ENCODE data around the gene DBF4B. TPM values are rescaled to one million over a fixed set of nuclear protein-coding genes. Genes with fewer than 3 reads are reported as not detected.

Gene DBF4B
- 10 to 100 TPM in 1 of 2 donors, 1 to 10 TPM in 1; 8.9 to 17.0 TPM for total RNA-seq

GRCh38 chr17:44708401-44709263 is at the start of gene DBF4B:
DBF4B (plus strand) TSS chr17:44708665; CDS start chr17:44708821, 156 bp downstream.

GRCh38 chr17:44689477-44690217 is 18.8 kb upstream of the DBF4B start, which contains the start of gene CCDC43:
CCDC43 (minus strand) TSS chr17:44689776; CDS start chr17:44689753, 23 bp downstream.

GRCh38 chr17:44758414-44759085 is 50.1 kb downstream of the DBF4B start, which contains the start of gene ADAM11:
ADAM11 (plus strand) TSS chr17:44758988; CDS start chr17:44759200, 212 bp downstream.

Small RNA genes lying within 50 kb of the gene (small RNA-seq; reads per million reads assigned to genes)
- gene RN7SL819P, result 0 reads per million in 2 donors

Other genes starting within 250 kb of the DBF4B start
- gene GPATCH8, start 205.3 kb upstream of the DBF4B start, total RNA-seq, result 10 to 100 TPM; 22.0 to 24.0 TPM
- gene FZD2, start 151.2 kb upstream of the DBF4B start, total RNA-seq, result 1 to 10 TPM; 2.8 to 3.3 TPM
- gene MEIOC, start 52.2 kb upstream of the DBF4B start, total RNA-seq, result under 1 TPM; 0.33 to 0.34 TPM
- 10 to 100 TPM; 51.6 to 78.3 TPM for gene CCDC43, start 18.9 kb upstream of the DBF4B start, total RNA-seq
- gene ADAM11, start 50.3 kb downstream of the DBF4B start, total RNA-seq, result 1 to 10 TPM in 1 of 2 donors, under 1 TPM in 1; 1.00 to 2.1 TPM
- gene GJC1, start 121.6 kb downstream of the DBF4B start, total RNA-seq, result 10 to 100 TPM; 10.3 to 24.3 TPM
- gene HIGD1B, start 139.2 kb downstream of the DBF4B start, total RNA-seq, result not detected
- gene EFTUD2, start 190.8 kb downstream of the DBF4B start, total RNA-seq, result 100 to 1,000 TPM in 1 of 2 donors, 10 to 100 TPM in 1; 93.9 to 131 TPM
- not detected for gene GFAP, start 206.8 kb downstream of the DBF4B start, total RNA-seq
- 10 to 100 TPM in 1 of 2 donors, 1 to 10 TPM in 1; 3.8 to 13.3 TPM for gene KIF18B, start 239.1 kb downstream of the DBF4B start, total RNA-seq

Data from melanocyte of skin (primary cell).